ENCODE measurements around the gene TMOD4.

The TMOD4 gene

DNA sequence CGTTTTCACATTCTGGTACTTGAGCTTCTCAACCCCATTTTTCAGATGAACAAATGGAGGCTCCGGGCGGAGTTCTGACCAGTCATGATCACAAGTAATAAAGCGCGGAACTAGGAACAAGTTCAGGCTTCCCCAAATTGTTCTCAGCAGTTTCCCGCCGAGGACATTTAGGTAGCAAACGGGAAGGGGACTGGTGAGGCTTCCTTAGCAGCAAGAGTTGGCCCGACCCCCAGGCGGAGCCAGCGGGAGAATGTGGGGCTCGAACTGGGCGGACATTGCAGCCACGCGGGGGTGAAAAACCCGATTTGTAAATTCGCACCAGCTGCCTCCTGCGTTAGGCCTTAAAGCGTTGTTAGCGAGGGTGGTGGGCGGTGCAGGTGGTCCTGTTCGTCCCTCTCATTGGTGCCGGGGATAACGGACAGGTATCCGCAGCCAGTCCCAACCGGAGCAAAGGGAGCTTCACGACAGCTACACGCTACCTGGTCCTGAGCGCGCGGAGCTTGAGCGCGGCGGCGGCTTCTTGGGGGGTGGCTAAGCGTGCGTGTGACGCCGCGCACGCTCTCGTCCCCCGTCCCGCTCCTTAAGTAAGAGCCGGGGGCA is 44.7 kb downstream of the TMOD4 start:
- Histone ChIP-seq H3K4me3 (ENCODE audit: insufficient read depth, low read length, poor library complexity, severe bottlenecking) (no peak overlapping the region), H3K36me3 (ENCODE audit: low read length) (no peaks in the 10 kb centered on the region), H4K20me1 (ENCODE audit: low read depth, low read length) (no peaks in the 10 kb centered on the region; the same call in 1 of the 2 replicates), H3F3A (ENCODE audit: insufficient read depth) (no peaks in the 10 kb centered on the region), H3K9ac (ENCODE audit: low read length) (no peak overlapping the region), H3K27ac (ENCODE audit: low read depth, low read length) (no peak overlapping the region), H3K79me2 (ENCODE audit: insufficient read depth, low read length) (no peaks in the 10 kb centered on the region), H3K4me2 (ENCODE audit: low read depth, low read length, poor library complexity, severe bottlenecking) (no peak overlapping the region), H2AFZ (ENCODE audit: low read depth, low read length, severe bottlenecking) (no peak overlapping the region), H3K9me2 (replicated peaks; ENCODE audit: insufficient read depth, low read length) (no peaks in the 10 kb centered on the region), H3K9me3 (ENCODE audit: insufficient read depth, low read length) (no peaks in the 10 kb centered on the region), H3K27me3 (ENCODE audit: low read length) (no peaks in the 10 kb centered on the region)
- TF ChIP-seq, protein P1, sequence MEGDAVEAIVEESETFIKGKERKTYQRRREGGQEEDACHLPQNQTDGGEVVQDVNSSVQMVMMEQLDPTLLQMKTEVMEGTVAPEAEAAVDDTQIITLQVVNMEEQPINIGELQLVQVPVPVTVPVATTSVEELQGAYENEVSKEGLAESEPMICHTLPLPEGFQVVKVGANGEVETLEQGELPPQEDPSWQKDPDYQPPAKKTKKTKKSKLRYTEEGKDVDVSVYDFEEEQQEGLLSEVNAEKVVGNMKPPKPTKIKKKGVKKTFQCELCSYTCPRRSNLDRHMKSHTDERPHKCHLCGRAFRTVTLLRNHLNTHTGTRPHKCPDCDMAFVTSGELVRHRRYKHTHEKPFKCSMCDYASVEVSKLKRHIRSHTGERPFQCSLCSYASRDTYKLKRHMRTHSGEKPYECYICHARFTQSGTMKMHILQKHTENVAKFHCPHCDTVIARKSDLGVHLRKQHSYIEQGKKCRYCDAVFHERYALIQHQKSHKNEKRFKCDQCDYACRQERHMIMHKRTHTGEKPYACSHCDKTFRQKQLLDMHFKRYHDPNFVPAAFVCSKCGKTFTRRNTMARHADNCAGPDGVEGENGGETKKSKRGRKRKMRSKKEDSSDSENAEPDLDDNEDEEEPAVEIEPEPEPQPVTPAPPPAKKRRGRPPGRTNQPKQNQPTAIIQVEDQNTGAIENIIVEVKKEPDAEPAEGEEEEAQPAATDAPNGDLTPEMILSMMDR (IDR thresholded peaks at IDR 0.05; ENCODE audit: insufficient read depth, low read length, poor library complexity, severe bottlenecking) = no peak
- no peak for TF ChIP-seq EZH2phosphoT487 (conservative IDR thresholded peaks at IDR 0.05; ENCODE audit: low read length)

- no peaks in the 10 kb centered on the region for H3F3A ChIP-seq (ENCODE audit: insufficient read depth)
- no peaks in the 10 kb centered on the region for H3K36me3 ChIP-seq (ENCODE audit: low read length)
- H3K27ac ChIP-seq (ENCODE audit: low read depth, low read length) = no peak overlapping the region
- no peaks in the 10 kb centered on the region for H3K27me3 ChIP-seq (ENCODE audit: low read length)
- no peaks in the 10 kb centered on the region for H3K9me3 ChIP-seq (ENCODE audit: insufficient read depth, low read length)
- no peaks in the 10 kb centered on the region for H3K79me2 ChIP-seq (ENCODE audit: insufficient read depth, low read length)
- no peak overlapping the region for H3K9ac ChIP-seq (ENCODE audit: low read length)
- no peak overlapping the region for H2AFZ ChIP-seq (ENCODE audit: low read depth, low read length, severe bottlenecking)
- H3K4me2 ChIP-seq (ENCODE audit: low read depth, low read length, poor library complexity, severe bottlenecking) = no peak overlapping the region
- TF ChIP-seq, protein P1 (IDR thresholded peaks at IDR 0.05; ENCODE audit: insufficient read depth, low read length, poor library complexity, severe bottlenecking) = no peak
- no peak for TF ChIP-seq EZH2phosphoT487 (conservative IDR thresholded peaks at IDR 0.05; ENCODE audit: low read length)
- no peak overlapping the region for H3K4me3 ChIP-seq (ENCODE audit: insufficient read depth, low read length, poor library complexity, severe bottlenecking)
- H4K20me1 ChIP-seq (ENCODE audit: low read depth, low read length) = no peaks in the 10 kb centered on the region; the same call in 1 of the 2 replicates
- H3K9me2 ChIP-seq (replicated peaks; ENCODE audit: insufficient read depth, low read length) = no peaks in the 10 kb centered on the region
Measured at GRCh38 chr1:151128800-151129199, 47.0 kb downstream of the TMOD4 start.

- Histone ChIP-seq H3F3A (ENCODE audit: insufficient read depth) (no peaks in the 10 kb centered on the region), H3K9me2 (replicated peaks; ENCODE audit: insufficient read depth, low read length) (no peaks in the 10 kb centered on the region), H3K36me3 (ENCODE audit: low read length) (no peaks in the 10 kb centered on the region), H3K9ac (ENCODE audit: low read length) (no peak overlapping the region), H3K4me2 (ENCODE audit: low read depth, low read length, poor library complexity, severe bottlenecking) (no peak overlapping the region), H3K27ac (ENCODE audit: low read depth, low read length) (no peak overlapping the region), H3K9me3 (ENCODE audit: insufficient read depth, low read length) (no peaks in the 10 kb centered on the region), H3K27me3 (ENCODE audit: low read length) (no peaks in the 10 kb centered on the region), H3K4me3 (ENCODE audit: insufficient read depth, low read length, poor library complexity, severe bottlenecking) (no peak overlapping the region), H3K79me2 (ENCODE audit: insufficient read depth, low read length) (no peaks in the 10 kb centered on the region), H4K20me1 (ENCODE audit: low read depth, low read length) (no peaks in the 10 kb centered on the region; the same call in 1 of the 2 replicates), H2AFZ (ENCODE audit: low read depth, low read length, severe bottlenecking) (no peak overlapping the region)
- TF ChIP-seq, protein P1 (IDR thresholded peaks at IDR 0.05; ENCODE audit: insufficient read depth, low read length, poor library complexity, severe bottlenecking) = no peak
- no peak for TF ChIP-seq EZH2phosphoT487 (conservative IDR thresholded peaks at IDR 0.05; ENCODE audit: low read length)
Measured at GRCh38 chr1:151124763-151125403, 50.9 kb downstream of the TMOD4 start.
